HG02571 (cell line): ENCODE results near the gene NBDY.
A peak's percentile ranks its signal among the peaks of the same experiment; 100 is the strongest.
"Not testable (repeated sequence)": the region's sequence is repeated elsewhere in the genome, so short reads cannot be mapped to it uniquely, and the experiment has no call there.

Source experiments
- ATAC-seq: cut with Tn5 transposase; IDR thresholded peaks from one replicate; pipeline ENCODE4 v1.9.1; 2021; ENCODE audit warnings: mild to moderate bottlenecking, moderate library complexity; ENCODE audit not compliant: unreplicated experiment

NBDY gene

GRCh38 chrX:56764153-56764974, 35.3 kb downstream of the NBDY start:
- ATAC-seq = peak; percentile 40

GRCh38 chrX:56764975-56765791, 36.1 kb downstream of the NBDY start:
- no peak for ATAC-seq

- no peak for ATAC-seq
Observed at GRCh38 chrX:56765811-56766553, 36.9 kb downstream of the NBDY start.

GRCh38 chrX:56766554-56767347, 37.7 kb downstream of the NBDY start:
- ATAC-seq = no peak

- ATAC-seq = peak; percentile 26
Observed at GRCh38 chrX:56767348-56768119, 38.5 kb downstream of the NBDY start.

GRCh38 chrX:56768120-56768660, 39.1 kb downstream of the NBDY start:
- peak; percentile 12 for ATAC-seq

GRCh38 chrX:56772675-56773521, 43.9 kb downstream of the NBDY start:
- ATAC-seq = peak; percentile 39

GRCh38 chrX:56773522-56774060, 44.5 kb downstream of the NBDY start:
- peak; percentile 19 for ATAC-seq

GRCh38 chrX:56778099-56778923, 49.3 kb downstream of the NBDY start:
- ATAC-seq = peak; percentile 34

- peak; percentile 33 for ATAC-seq
Observed at GRCh38 chrX:56778924-56779468, 50.0 kb downstream of the NBDY start.

GRCh38 chrX:56780681-56781649, 51.9 kb downstream of the NBDY start:
- not testable (repeated sequence) for ATAC-seq

- ATAC-seq = no peak
Observed at GRCh38 chrX:56782352-56782751, 53.3 kb downstream of the NBDY start.

- ATAC-seq = no peak
Observed at GRCh38 chrX:56782791-56783449, 53.9 kb downstream of the NBDY start.

- no peak for ATAC-seq
Observed at GRCh38 chrX:56783450-56783831, 54.4 kb downstream of the NBDY start.

- ATAC-seq = no peak
Observed at GRCh38 chrX:56783996-56784620, 55.1 kb downstream of the NBDY start.
